GM21515 (cell line): ENCODE measurements around the gene PSAPL1.
"Not testable (repeated sequence)": the region's sequence is repeated elsewhere in the genome, so short reads cannot be mapped to it uniquely, and the experiment has no call there.

Source experiments
- ATAC-seq: cut with Tn5 transposase; IDR thresholded peaks from one replicate; pipeline ENCODE4 v1.9.1; 2021; ENCODE audit not compliant: unreplicated experiment

Gene PSAPL1

GRCh38 chr4:7458477-7458876 lies 23.7 kb upstream of the PSAPL1 start:
- no peak for ATAC-seq

GRCh38 chr4:7458066-7458425 lies 23.3 kb upstream of the PSAPL1 start:
- ATAC-seq = no peak

GRCh38 chr4:7457201-7458065 lies 22.7 kb upstream of the PSAPL1 start:
- ATAC-seq = no peak

- ATAC-seq = not testable (repeated sequence)
Measured at GRCh38 chr4:7452802-7453201, 18.1 kb upstream of the PSAPL1 start.

- ATAC-seq = no peak
Measured at GRCh38 chr4:7451800-7452199, 17.1 kb upstream of the PSAPL1 start.

GRCh38 chr4:7451434-7451789 lies 16.7 kb upstream of the PSAPL1 start:
- ATAC-seq = no peak

GRCh38 chr4:7450775-7451433 lies 16.2 kb upstream of the PSAPL1 start:
- ATAC-seq = no peak

- no peak for ATAC-seq
Measured at GRCh38 chr4:7448036-7448435, 13.3 kb upstream of the PSAPL1 start.

- no peak for ATAC-seq
Measured at GRCh38 chr4:7447236-7447635, 12.5 kb upstream of the PSAPL1 start.

- no peak for ATAC-seq
Measured at GRCh38 chr4:7444731-7445130, 10.0 kb upstream of the PSAPL1 start.

GRCh38 chr4:7444314-7444713 lies 9.6 kb upstream of the PSAPL1 start:
- no peak for ATAC-seq

- ATAC-seq = no peak
Measured at GRCh38 chr4:7442574-7443162, 7.9 kb upstream of the PSAPL1 start.

GRCh38 chr4:7441201-7441600 lies 6.5 kb upstream of the PSAPL1 start:
- no peak for ATAC-seq

GRCh38 chr4:7439699-7440098 lies 5.0 kb upstream of the PSAPL1 start:
- no peak for ATAC-seq

- no peak for ATAC-seq
Measured at GRCh38 chr4:7436256-7436655, 1.5 kb upstream of the PSAPL1 start.

GRCh38 chr4:7435471-7436061 lies 836 bp upstream of the PSAPL1 start:
- no peak for ATAC-seq

GRCh38 chr4:7434141-7434765 lies 477 bp downstream of the PSAPL1 start:
- ATAC-seq = no peak

GRCh38 chr4:7433376-7434140 lies 1.2 kb downstream of the PSAPL1 start:
- no peak for ATAC-seq

- no peak for ATAC-seq
Measured at GRCh38 chr4:7432531-7433375, 2.0 kb downstream of the PSAPL1 start.
